ENCODE measurements around the gene FREM1.

FREM1 gene

DNA sequence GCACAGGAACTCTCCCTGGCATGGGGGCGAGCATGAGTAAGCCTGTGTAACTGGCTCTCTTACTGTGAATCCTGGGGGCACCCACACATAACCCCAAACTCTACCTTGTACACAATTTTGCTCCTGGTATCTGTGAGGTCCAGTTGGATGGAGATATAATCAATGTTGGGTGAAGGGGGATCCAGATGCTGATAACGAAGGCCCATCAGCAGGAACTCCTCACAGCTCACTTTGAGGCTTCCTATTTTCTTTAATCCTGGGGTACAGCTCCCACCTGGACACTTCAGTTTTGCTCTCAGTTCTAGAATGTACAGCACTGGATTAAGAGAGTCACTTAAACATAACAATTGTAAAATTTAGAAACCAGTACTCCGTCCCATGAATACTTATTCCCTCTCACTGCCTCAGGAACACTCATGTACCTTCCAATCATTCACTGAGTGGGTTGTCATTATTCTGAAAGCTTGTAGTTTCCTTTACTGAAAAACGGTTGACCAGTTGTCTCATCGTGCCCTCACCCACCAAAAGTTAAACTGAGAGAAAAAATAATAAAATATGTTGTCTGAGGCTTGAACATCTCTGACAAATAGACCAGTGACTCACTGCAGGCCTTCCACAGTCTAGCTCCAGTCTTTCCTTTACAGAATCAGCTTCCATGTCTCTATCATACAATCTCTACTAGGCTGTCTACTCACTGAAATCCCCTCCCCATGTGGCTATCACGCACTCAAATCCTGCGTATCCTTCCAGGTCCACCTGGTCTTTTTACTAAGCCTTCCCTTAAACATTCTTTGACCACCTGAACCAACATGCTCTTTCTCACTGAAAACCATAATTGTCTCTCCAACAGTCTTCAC is 52.6 kb downstream of the FREM1 start:
- DNase-seq (ENCODE audit: extremely low read depth, insufficient read length) = no peak
- no peak for TF ChIP-seq CTCF (IDR thresholded peaks at IDR 0.05; ENCODE audit: insufficient read depth, low read length, poor library complexity, severe bottlenecking)

GRCh38 chr9:14849851-14850250 is 60.4 kb downstream of the FREM1 start:
- Histone ChIP-seq H3K36me3 (ENCODE audit: control insufficient read depth, insufficient read depth, low read length) (no peaks in the 10 kb centered on the region), H3K27me3 (replicated peaks; ENCODE audit: control insufficient read depth, insufficient read depth, low read length) (no peaks in the 10 kb centered on the region), H3K4me3 (replicated peaks; ENCODE audit: low read depth, low read length) (no peak overlapping the region)
- no peak for TF ChIP-seq CTCF (IDR thresholded peaks at IDR 0.05; ENCODE audit: insufficient read depth, low read length, poor library complexity, severe bottlenecking)
- DNase-seq (ENCODE audit: extremely low read depth, insufficient read length) = no peak

More for the DNA sequence above, 52.6 kb downstream of the FREM1 start:
- Histone ChIP-seq H3K36me3 (ENCODE audit: control insufficient read depth, insufficient read depth, low read length) (no peaks in the 10 kb centered on the region), H3K4me3 (replicated peaks; ENCODE audit: low read depth, low read length) (no peak overlapping the region), H3K27me3 (replicated peaks; ENCODE audit: control insufficient read depth, insufficient read depth, low read length) (no peaks in the 10 kb centered on the region)

DNA sequence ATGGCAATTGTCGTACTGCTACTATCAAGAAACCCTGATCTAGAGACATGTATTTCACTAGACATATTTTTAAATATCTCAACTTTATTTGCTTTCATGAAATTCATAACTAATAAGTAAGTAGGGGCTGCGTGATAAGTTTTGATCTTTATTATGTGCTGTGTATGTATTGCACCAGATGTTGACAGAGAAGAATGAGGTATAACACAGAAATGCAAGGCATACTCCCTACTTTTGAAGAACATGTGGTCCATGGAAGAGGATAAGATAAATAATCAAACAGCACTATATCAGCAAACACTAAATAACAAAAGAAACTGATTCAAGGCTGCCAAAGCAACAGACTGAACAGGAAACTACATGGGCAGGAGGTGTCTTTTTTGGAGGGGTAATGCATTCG is 60.9 kb downstream of the FREM1 start:
- Histone ChIP-seq H3K27me3 (replicated peaks; ENCODE audit: control insufficient read depth, insufficient read depth, low read length) (no peaks in the 10 kb centered on the region), H3K36me3 (ENCODE audit: control insufficient read depth, insufficient read depth, low read length) (no peaks in the 10 kb centered on the region), H3K4me3 (replicated peaks; ENCODE audit: low read depth, low read length) (no peak overlapping the region)
- DNase-seq (ENCODE audit: extremely low read depth, insufficient read length) = no peak
- no peak for TF ChIP-seq CTCF (IDR thresholded peaks at IDR 0.05; ENCODE audit: insufficient read depth, low read length, poor library complexity, severe bottlenecking)

- no peaks in the 10 kb centered on the region for H3K36me3 ChIP-seq (ENCODE audit: control insufficient read depth, insufficient read depth, low read length)
- H3K4me3 ChIP-seq (replicated peaks; ENCODE audit: low read depth, low read length) = no peak overlapping the region
- DNase-seq (ENCODE audit: extremely low read depth, insufficient read length) = peak; percentile 25
- H3K27me3 ChIP-seq (replicated peaks; ENCODE audit: control insufficient read depth, insufficient read depth, low read length) = no peaks in the 10 kb centered on the region
- peak; percentile 92 for TF ChIP-seq CTCF (IDR thresholded peaks at IDR 0.05; ENCODE audit: insufficient read depth, low read length, poor library complexity, severe bottlenecking)
These were observed 63.3 kb downstream of the FREM1 start for GRCh38 chr9:14846871-14847311.

GRCh38 chr9:14843163-14843562 is 67.1 kb downstream of the FREM1 start:
- no peak for DNase-seq (ENCODE audit: extremely low read depth, insufficient read length)
- no peak overlapping the region for H3K4me3 ChIP-seq (replicated peaks; ENCODE audit: low read depth, low read length)
- no peaks in the 10 kb centered on the region for H3K36me3 ChIP-seq (ENCODE audit: control insufficient read depth, insufficient read depth, low read length)
- no peak for TF ChIP-seq CTCF (IDR thresholded peaks at IDR 0.05; ENCODE audit: insufficient read depth, low read length, poor library complexity, severe bottlenecking)
- no peaks in the 10 kb centered on the region for H3K27me3 ChIP-seq (replicated peaks; ENCODE audit: control insufficient read depth, insufficient read depth, low read length)

Measured in GM06990 (cell line).